CD4-positive, alpha-beta T cell treated with Interferon gamma for 1 hour (primary cell): ENCODE data around the gene SKP1.

Experiments used
- DNase-seq: peaks from one replicate; pipeline ENCODE4 v3.0.0-alpha.2; 2020

Gene SKP1

GRCh38 chr5:134111741-134112647 is 64.8 kb downstream of the SKP1 start:
- DNase-seq: no peak

DNA sequence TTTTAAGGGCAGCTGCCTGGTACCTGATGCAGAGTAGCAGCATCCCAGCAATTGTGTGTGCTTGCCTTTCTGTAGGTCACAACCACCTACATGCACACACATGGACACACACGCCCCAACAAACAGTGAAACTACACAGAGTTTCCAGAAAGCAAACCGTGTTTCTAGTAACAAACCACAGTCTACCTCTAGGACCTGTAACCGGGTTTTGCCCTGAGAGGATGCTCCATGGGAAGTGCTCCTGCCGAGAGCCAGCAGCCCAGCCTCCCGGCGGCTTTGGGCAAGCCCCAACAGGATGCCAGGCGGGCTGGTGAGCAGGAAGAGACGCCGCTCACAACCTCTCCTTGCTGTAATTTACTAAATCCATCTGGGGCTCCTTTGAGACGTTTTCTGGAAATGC is 66.4 kb downstream of the SKP1 start:
- no peak for DNase-seq

GRCh38 chr5:134107779-134108178 is 69.0 kb downstream of the SKP1 start:
- DNase-seq: no peak

DNA sequence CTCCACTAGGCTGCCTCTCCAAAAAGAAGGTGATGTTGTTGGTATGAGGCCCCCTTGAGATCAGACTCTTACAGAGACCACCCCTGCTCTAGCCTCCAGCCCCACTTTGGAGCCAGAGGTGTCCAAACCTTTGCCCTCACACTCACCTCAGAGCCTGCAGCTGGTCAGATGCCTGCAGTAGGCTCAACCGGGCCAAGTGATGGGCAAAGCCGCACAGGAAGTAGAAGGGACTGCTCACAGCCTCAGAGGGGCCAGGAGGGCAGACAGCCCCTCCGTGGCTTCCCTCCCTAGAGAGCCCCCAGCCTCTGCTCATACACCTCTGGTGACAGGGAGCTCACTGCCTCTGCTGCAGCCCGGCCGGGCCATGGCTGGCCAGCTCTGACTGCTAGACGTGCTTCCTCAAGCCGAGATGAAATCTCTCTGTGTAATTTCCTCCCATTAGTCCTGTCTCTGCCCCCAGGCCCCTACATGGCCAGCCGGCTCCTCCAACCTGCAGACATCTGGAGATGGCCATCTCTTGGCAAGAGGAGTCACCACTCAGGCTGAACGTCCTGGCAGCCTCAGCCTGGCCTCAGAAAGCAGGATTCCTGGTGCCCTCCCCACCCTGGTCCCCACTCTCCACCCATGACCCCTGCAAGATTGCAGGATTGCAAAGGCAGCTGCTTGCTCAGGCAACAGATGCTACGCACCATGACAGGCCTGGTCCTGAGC is 69.6 kb downstream of the SKP1 start:
- no peak for DNase-seq

DNA sequence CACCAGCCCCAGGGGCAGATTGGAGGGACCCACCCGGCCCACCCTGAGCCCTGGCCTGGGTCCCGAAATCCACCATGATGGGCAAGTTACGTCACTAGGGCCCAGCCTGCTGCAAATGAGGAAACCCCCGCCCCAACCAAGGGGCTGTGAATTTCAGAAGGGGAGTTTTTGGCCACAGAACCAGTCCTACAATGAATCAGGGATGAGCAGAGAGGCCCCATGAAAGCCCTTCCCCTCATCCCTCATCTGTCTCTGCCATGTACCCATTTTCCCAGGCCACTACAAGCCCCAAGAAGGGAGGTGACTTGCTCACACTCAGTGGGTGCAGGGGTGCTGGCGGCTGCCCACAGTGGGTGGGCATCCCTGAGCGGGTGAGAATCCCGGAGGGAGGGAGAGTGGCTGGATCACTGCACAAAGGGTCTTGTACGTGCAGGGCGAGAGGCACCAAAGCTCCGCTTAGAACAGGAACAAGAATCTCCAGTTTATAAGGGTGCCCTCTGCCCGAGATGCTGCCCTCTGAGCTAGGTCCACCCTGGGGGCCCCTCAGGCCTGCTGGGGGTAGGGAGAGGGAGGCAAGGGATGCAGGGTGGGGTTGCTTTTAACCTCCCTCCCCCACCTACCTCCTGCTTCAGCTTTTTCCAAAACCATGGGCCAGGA is 72.6 kb downstream of the SKP1 start:
- no peak for DNase-seq

GRCh38 chr5:134103397-134103796 is 73.4 kb downstream of the SKP1 start:
- no peak for DNase-seq

DNA sequence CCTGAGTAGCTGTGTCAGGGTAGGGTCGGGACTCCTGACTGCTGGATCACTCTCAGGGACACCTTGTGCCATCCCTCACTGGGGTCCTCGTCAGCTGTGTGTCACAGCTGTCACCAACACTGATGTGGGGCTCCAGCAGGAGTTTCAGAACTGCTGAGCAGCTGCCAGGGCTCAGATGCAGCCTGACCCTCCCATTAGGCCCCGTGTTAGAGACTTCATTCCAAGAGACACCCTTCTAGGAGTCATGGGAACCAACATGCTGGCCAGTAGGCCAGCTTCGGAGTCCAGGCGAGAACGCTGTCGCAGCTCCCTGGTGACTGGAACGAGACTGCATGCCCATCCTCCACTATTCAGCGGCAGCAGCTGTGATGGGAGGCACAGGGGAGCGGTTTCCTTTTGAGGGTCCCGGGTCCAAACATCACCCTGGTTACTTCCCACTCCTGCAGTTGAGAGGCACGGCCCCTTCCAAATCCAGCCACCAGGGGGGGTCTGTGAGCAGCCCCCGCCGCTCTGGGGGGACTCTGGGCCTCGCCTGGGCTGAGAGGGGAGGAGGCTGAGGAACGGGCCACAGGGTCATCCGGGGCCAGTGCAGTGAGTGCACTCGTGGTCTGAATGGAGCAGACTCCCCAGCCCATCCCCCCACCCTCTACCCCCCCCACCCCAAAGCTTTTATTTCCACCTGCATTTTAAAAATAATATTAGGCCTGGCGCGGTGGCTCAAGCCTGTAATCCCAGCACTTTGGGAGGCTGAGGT is 74.9 kb downstream of the SKP1 start:
- peak; percentile 71 for DNase-seq

DNA sequence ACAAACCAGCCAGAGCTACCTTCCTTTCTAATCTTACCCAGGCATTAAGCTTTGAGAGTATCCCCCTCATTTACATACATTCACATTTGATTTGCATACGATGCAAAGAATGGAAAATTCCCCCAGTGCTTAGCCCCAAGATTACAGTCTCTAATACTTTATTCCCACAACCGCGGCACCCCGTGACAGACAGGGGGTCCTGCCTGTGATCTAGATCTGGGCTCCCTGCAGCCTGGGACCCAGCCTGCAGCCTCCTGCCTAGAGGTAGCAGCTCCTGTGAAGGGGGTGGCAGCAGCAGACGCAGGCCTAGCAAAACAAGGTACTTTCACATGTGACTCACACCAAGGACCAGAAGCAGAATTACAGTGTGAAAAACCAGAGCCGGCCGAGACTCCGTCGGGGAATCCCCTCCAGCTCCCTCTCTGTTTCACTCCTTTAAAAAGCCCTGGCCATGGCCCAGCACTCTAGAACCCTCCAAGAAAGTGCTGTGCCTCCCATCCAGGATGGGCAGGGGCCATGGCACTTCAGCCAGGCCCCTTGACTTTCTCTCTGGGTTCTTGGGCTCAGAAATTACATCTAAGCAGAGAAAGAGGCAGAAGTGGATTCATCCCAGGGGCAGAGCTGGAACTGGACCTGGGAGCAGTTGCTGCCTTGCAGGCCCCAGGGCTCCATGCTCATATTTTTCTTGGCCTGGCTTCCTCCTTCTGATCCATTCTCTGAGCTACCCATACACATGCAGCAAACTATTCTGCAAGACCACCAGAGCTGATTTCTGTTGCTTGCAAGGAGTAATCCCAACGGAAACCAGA is 76.3 kb downstream of the SKP1 start:
- DNase-seq: peak; percentile 79

DNA sequence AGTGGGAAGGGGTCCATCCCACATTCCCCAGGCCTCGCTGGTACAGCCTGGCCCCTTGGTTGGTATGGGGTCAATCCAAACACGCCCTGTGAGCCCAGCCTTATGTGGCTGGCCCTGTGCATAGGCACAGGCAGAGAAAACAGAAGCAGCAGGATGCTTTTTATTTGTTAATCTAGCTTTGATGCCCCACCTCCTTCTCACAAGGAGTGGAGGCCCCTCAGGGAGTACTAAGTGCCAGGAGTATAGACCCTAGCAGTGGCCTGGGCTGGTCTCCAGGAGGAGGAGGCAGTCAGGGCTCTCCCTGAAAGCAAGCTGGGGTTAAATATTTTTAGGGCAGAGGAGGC is 76.8 kb downstream of the SKP1 start:
- no peak for DNase-seq

- DNase-seq: no peak
Observed at GRCh38 chr5:134099288-134099872, 77.4 kb downstream of the SKP1 start.
